Right lung (tissue), 5 donors: ENCODE results near the gene ARHGAP1. TPM values are rescaled to one million over a fixed set of nuclear protein-coding genes. Genes with fewer than 3 reads are reported as not detected.
"Not testable (repeated sequence)": the region's sequence is repeated elsewhere in the genome, so short reads cannot be mapped to it uniquely, and the experiment has no call there.

Source experiments
- DNase-seq, 2 donors: peaks; one replicate each; pipeline ENCODE4 v3.0.0-alpha.2; 2013
- polyA plus RNA-seq, 5 donors: library from polyadenylated mRNA; unstranded; fragments of 120-200 nt; gene quantifications; one replicate each; pipeline versions ENCODE4 v1.2.1 to v1.2.3, GENCODE V29; 2013; ENCODE audit warnings: inconsistent platforms in 1 of 5, low replicate concordance in 1 of 5; ENCODE audit not compliant: insufficient read length in 5 of 5, insufficient read depth in 1 of 5

Gene ARHGAP1
- polyA plus RNA-seq, 5 donors = 52.2 to 74.0 (median 60.2) TPM

DNA sequence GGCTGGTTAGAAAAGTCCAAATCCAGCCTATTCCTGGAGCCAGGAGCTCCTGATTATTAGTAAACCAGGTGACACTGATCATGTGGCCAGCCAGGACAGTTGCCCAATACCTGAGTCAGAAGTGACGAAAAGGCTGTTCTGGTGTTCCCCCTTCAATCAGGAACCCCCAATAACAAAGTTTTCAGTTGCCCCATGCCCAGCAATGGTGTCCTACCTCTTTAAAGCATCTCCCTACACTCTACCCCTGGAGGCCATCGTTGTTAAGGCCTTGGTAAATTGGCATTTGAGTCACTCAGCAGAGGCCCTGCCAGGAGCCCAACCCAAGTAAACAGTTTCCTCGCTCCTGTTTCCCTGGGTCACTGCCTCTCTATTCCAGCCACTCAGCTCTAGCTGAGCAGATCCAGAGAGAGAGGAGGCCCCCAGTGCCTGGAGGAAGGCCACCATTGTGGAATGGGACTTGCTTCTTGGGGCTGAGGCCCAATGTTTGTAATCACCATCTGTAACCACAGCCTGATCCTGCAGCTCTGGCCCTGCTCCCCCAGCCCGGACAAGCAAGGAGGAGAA, 25.0 kb downstream of the ARHGAP1 start:
- DNase-seq = no peak

GRCh38 chr11:46674463-46675287, 25.7 kb downstream of the ARHGAP1 start:
- no peak for DNase-seq

DNA sequence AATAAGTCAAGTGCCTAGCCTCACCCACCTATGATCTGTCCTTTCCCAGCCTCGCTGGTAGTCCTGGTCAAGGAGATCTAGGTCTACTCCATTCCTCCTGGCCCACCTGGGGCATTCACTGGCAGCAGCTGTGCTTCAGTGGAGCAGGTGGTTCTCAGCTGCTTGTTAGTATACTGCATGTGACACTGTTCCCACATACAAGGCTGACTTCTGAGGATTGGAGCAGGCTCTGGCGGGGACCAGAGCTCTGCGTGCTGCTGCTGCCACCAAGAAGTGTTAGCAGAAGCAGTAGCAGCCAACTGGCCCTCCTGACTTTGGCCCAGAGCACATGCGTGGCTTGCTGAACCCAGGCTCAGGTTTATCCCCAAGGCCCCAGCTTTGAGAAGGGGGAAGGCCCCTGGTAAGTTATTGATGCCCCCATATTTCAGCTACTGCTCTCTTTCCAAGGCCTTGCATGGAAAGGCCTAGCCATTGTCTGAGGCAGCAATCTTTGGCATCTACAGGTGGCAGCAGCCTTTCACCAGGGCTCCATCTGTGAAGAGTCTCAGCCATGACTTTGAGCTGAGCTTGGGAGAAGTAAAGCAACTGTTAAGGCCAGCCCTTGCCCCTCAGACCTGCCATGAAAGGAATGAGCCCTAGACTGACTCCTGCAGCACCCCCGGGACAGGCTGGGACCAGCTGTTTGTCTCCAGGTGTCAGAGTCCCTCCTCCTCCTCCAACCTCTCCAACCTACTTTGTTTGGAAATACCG, 26.5 kb downstream of the ARHGAP1 start:
- no peak for DNase-seq

DNA sequence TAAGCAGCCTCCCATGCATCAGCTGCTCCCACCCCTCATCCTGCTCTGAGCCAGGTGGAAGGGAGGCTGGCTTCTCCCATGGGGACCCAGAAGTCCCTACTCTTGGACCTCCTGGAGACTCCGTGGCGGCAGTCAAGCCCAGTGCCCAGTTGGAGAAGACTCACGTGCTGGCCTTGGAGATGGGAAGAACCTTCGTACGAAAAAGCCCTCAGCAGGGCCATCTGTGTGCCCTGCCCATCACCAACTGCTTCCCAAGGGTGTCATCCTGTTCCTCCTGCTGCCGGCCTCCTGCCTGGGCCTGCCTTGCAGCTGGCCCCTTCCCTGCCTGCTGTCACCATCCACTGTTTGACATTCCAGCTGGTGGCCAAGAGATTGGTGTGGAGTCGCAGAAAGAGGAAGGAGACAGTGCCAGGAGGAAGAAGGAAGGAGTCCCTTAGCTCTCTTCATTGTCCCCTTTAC, 28.0 kb downstream of the ARHGAP1 start:
- no peak for DNase-seq

DNA sequence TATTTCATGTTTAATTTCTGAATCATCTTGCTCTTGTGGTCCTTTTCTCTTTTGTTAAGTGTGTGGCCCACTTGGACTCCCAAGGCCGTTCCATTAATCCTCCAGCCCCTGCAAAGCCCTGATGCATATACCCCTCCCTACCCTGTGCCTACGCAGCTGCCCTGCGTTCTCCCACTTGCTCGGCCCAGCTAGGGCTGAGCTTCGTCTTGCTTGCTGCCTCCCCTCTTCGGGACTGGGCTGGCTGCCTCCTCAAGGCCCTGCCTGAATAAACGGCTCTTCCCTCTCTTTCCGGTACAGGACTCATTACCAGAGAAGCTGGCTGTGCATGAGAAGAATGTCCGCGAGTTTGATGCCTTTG, 28.5 kb downstream of the ARHGAP1 start:
- no peak for DNase-seq

- not testable (repeated sequence) for DNase-seq
Measured at GRCh38 chr11:46670521-46670920, 29.9 kb downstream of the ARHGAP1 start.

DNA sequence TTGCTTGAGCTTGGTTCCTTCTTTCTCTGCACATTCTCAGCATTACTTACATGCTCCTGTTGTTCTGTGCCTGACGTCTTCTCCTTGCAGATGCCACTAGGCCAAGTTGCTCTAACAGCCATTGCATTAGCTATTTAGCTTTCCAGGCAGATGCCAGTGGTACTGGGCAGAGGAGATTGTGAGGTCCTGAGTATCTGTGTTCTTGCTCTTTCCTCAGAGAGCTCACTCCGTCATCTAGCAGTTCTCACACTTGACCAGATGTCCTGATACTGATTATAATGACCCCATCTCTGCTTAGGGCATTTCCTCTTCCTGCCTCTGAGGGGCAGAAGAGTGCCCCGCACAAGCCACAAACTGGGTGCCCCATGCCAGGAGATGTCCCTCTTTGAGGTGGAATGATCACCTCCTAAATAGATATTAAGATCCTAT, 30.7 kb downstream of the ARHGAP1 start:
- DNase-seq = no peak

GRCh38 chr11:46668480-46669085, 31.8 kb downstream of the ARHGAP1 start:
- no peak for DNase-seq

DNA sequence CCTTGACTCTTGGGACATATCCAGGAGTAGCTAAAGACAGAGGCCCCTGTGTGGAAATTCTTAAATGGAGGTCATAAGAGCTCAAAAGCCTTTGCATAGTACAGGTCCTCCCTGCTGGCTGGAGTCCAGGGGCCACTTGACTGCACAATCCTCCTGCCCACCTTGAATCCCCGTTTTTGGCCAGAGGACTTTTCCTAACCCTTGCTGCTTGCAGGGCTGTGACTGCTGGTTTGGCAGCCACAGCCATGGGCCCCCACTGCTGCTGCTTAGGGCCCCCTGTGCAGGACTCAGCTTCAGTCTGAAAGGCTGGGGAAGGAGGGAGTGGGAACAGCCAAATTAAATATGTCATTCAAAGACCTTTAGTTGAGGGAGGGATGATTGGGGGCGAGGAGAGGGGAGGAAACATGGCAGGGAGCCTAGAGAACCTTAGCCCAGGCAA, 33.4 kb downstream of the ARHGAP1 start:
- DNase-seq = no peak

- no peak for DNase-seq
Measured at GRCh38 chr11:46666516-46666915, 33.9 kb downstream of the ARHGAP1 start.

GRCh38 chr11:46665356-46665755, 35.1 kb downstream of the ARHGAP1 start:
- no peak for DNase-seq

- no peak for DNase-seq
Measured at GRCh38 chr11:46664612-46665011, 35.8 kb downstream of the ARHGAP1 start.

DNA sequence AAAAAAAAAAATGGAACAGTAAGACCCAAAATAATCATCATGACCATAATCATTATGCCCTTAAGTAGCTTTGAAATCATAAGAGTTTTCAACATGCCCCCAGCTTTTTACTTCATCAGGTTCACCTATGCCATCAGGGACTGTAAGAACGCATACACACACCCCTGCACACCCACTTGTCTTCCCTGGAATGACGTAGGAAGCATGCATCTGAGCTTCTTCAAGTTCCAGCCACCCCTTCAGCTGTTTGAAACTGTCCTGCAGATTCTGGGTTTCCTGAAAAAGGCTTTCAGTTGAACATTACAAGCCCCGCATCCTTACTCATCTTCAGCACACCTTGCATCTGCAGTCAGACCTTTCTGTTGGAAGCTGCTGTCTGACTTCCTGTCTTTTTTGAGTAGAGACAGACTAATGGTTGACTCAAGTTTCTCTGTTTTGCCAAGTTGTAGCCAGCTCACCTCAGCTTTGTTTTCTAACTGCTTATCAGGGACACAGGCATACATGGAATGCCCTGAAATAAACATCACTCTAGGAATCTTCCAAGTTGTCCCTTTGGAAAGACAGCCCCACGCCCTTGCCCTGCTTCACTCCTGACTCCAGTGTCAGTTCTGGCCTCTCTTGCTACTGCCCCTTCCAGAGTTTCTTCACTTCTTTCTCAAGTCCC, 37.0 kb downstream of the ARHGAP1 start:
- no peak for DNase-seq

- no peak for DNase-seq
Measured at GRCh38 chr11:46662366-46662765, 38.1 kb downstream of the ARHGAP1 start.

DNA sequence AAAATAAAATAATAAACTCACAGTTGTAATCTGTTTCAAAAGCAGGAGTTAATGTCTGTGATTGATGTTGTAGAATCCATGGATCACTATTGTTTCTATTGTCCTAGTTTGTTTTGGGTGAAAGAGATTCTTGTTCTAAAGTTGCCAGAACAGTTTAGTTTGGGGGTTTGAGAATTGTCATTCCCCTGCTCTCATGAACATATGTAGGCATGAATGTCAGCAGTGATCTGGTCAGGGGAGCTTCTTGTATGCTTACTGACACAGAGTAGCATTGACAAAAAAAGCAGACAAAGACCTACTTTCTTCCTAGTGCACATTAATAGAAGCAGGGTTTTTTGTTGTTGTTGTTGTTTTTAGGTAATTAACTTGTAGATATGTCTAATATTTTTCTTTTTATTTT, 38.6 kb downstream of the ARHGAP1 start:
- no peak for DNase-seq

- no peak for DNase-seq
Measured at GRCh38 chr11:46659908-46660307, 40.5 kb downstream of the ARHGAP1 start.

DNA sequence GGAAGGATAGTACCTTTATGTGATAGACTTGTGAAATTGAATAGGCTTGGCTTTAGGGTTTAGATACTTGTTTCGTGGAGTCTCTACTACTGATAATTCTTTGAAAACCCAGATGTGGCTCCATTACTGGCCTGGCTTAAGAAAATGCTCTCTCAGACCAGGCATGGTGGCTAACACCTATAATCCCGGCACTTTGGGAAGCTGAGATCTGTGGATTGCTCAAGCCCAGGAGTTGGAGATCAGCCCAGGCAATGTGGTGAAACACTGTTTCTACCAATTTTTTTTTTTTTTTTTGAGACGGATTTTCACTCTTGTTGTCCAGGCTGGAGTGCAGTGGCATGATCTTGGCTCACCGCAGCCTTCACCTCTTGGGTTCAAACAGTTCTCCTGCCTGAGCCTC, 42.2 kb downstream of the ARHGAP1 start:
- DNase-seq = no peak

GRCh38 chr11:46657186-46657585, 43.2 kb downstream of the ARHGAP1 start:
- DNase-seq = no peak

DNA sequence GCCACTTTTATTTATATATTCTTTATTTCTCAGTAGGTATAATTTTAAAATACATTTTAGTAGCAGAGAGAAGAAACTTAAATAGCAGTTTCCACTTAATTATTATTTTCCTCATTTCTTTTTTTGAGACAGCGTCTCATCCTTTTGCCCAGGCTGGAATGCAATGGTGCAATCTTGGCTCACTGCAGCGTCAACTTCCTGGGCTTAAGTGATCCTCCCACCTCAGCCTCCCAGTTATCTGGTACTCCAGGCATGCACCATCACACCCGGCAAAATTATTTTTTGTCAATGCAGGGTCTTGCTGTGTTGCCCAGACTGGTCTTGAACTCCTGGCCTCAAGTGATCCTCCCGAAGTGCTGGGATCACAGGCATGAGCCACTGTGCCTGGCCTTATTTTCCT, 44.8 kb downstream of the ARHGAP1 start:
- no peak for DNase-seq

DNA sequence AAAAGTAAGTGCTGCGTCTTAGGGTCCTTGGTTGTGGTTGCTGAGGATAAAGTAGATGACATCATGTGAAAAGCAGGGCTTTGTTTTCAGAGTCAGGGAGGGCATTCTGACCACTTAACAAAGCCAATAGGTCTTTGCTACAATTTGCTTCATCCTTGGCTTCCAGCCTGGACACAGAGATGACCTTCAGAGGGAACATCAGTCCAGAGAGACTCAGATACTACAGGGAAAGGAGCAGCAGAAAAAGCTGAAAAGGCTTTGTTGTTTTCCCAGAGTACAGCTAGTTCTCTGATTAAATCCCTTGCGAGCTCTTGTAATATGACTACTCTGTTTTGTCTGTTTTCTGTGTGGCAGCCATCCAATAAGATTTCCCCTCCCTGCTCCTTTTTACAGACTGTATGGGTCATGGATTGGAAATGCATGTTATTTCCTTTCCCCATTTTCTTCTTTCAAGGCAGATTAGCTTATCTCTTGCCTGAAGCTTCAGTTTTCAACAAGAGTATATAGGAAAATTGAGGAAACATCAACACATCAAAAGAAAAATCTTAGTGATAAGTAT, 51.2 kb downstream of the ARHGAP1 start:
- DNase-seq = no peak

GRCh38 chr11:46643986-46644385, 56.4 kb downstream of the ARHGAP1 start:
- DNase-seq = no peak
